Measurements from ENCODE around the gene OSTF1.
A peak's percentile ranks its signal among the peaks of the same experiment; 100 is the strongest.

OSTF1 gene

GRCh38 chr9:75085640-75086039 is 2.7 kb upstream of the OSTF1 start:
- DNase-seq = no peak

DNA sequence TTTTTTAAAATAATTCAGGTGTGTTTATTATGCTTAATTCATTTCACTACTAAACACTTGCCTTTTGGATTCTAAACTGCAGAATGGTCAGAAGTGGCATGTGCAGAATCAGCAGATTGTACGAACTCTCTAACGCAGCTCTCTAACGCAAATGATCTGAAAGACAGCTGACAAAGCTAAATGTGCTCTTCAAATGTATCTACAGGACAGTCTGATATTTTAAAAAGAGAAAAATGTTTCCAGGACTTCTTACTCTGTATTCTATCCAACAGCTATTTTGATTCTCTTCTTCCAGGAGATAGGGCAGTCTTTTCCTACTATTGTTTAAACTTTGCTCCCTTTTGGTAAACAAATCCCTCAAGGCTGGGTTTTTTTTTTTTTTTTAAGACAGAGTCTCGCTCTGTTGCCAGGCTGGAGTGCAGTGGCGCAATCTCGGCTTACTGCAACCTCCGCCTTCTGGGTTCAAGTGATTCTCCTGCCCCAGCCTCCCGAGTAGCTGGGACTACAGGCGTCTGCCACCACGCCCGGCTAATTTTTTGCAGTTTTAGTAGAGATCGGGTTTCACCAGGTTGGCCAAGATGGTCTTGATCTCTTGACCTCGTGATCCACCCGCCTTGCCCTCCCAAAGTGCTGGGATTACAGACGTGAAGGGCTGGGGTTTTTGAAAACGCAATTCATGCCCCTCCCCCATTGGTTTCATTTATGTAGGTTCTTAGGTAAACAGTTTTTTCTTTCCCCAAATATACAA is 1.6 kb upstream of the OSTF1 start:
- DNase-seq = peak in 1 of 6 experiments; percentile 14

DNA sequence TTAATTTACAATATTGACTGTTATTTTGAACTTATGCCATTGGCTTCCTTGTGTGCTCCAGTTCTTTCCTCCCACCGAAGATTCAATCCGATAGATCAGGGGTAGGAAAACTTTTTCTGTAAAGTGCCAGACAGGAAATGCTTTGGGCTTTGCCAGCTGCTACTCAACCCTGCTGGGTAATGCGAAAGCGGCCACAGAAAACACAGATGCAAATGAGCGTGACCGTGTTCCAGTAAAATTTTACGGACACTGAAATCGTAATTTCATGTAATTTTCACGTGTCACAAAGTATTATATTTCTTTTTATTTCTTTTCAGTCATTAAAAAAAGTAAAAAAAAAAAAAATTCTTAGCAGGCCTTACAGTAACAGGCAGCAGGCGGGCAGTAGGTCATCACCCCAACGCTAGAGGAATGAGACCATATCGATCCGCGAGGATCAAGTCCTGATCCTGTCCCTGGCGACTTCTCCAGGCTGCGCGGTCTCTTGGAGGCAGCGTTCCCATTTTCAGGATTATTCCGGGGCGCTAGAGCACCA is 958 bp upstream of the OSTF1 start:
- DNase-seq = peak; percentile 14 to 73 (median 38)

- peak in 1 of 6 experiments; percentile 60 for DNase-seq
These were observed 495 bp downstream of the OSTF1 start for GRCh38 chr9:75088646-75089372.

GRCh38 chr9:75089373-75089766 is 1.1 kb downstream of the OSTF1 start:
- peak in 1 of 6 experiments; percentile 21 for DNase-seq

DNA sequence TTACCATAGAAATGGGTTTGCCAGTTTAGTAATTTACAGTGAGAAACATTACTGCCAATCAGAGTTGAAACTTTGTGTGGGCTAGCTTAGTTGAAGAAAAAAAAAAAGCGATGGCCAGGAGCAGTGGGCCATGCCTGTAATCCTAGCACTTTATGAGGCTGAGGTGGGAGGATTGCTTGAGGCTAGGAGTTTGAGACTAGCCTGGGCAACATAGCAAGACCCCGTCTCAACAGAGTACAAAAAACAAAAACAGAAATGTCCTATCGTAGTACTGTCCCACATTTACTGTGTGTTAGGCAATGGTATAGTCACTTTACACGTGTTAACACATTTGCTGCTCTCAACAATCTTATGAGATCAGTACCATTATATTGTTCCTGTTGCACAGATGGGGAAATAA is 2.3 kb downstream of the OSTF1 start:
- DNase-seq = no peak

- no peak for DNase-seq
These were observed 4.5 kb downstream of the OSTF1 start for GRCh38 chr9:75092766-75093165.

DNA sequence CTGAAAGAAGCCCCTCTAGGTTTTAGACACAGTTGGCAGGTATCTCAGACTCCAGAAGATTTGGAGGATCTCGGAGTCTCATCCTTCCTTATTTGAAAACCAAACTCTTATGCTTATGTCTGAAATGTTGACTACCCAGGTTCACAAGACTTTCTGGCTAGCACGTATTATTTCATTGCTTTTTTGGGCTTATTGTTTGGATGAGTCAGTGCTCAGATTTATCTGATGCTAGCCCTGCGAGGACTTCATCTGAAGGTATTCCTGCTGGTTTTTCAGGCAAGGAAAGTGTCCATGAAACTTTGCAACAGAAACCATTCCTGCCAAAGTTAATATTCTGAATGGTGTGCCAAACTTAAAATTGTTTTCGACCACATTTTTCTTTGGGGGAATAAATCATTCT is 8.5 kb downstream of the OSTF1 start:
- no peak for DNase-seq

GRCh38 chr9:75101004-75101588 is 12.8 kb downstream of the OSTF1 start:
- no peak for DNase-seq

DNA sequence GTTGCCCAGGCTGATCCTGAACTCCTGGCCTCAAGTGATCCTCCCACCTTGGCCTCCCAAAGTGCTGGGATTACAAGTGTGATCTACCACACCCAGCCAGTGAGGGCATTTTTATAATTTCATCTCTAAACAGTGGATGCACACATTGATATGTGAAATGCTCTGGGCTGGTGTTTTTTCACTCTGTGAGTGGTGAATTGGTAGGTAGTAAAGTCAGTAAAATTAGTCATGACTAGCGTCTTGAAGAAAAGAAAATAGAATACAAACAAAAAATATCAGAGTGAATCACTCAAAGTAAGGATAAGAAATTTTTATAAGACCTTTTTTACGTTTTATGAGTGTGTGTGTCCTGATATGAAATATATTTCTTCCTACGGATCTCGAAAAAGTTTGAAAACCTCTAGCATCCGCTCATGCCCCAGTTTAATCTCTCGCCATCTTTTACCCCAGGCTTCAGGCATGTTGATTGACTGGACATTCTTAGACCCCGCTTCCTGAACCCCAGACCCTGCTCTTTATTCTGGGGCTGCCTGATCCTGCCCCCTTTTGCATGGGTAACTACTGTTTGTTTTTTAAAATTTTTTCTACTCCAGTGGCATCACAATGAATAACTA is 14.0 kb downstream of the OSTF1 start:
- DNase-seq = no peak

GRCh38 chr9:75104607-75105006 is 16.3 kb downstream of the OSTF1 start:
- DNase-seq = no peak

DNA sequence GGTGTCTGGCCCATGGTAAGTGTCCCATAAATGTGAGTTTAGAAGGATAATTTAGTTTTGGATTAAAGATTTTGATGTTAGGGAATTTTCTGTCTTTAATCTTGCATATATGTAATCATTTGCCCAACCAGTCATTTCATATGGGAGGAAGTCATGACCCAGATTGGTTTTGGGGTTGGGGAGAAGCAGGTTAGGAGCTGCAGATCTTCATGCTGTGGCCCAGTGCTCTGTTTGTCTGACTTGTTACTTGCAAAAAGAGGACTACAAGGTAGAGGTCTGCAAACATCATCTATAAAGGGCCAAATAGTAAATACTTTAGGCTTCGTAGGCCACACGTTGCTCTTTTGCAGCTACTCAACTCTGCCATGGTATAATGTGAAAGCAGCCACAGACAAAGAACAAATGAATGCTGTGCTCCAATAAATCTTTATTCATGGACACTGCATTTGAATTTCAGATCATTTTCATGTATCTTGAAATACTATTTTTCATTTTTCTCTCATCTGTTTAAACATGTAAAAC is 16.8 kb downstream of the OSTF1 start:
- no peak for DNase-seq

- no peak for DNase-seq
These were observed 17.5 kb downstream of the OSTF1 start for GRCh38 chr9:75105841-75106240.

- DNase-seq = no peak
These were observed 18.5 kb downstream of the OSTF1 start for GRCh38 chr9:75106857-75107256.

DNA sequence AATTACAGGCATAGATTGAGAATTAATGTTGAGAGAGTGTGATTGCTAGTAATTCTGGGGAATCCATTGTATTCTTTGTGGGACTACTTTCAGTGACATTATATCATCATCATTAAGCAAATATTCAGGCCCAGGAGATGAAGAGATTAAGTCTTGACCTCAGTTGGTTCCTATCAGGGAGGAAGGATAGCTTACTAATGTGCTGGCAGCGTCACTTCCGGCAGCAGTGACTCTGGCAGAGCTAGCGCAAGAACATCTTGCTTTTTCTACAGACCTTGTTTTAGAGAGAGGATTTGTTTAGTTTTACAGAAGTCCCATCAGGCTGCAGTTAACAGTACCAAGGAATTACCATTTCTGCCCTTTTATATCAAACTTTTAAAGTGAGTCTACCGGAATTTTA is 20.3 kb downstream of the OSTF1 start:
- DNase-seq = no peak

DNA sequence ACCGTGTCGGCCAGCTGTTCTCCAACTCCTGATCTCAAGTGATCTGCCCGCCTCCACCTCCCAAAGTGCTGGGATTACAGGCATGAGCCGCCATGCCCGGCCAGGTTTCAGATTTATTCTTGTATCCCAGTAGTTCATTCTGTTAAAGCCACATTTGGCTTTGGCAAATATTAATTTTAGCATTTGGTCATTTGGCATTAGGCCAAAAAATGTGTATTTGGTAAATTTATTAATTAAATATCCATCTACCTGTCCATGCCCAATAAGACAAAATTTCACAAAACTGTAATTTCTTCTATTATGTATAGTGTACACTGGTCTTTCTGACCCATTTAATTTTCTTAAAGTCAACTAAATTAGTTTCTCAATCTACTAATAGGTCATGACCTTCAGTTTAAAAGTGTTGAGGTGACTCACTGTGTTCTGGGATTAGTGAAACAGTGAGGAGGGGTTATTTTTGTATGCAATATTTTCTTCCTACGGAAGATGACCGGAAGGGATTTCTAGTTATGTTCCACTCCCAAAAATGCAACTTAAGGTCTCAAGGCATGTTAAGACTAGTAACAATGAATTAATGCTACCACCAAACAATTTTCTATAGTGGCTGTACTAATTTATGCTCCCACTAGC is 21.0 kb downstream of the OSTF1 start:
- DNase-seq = no peak

GRCh38 chr9:75111019-75111622 is 22.8 kb downstream of the OSTF1 start:
- peak in 1 of 6 experiments; percentile 6 for DNase-seq

DNA sequence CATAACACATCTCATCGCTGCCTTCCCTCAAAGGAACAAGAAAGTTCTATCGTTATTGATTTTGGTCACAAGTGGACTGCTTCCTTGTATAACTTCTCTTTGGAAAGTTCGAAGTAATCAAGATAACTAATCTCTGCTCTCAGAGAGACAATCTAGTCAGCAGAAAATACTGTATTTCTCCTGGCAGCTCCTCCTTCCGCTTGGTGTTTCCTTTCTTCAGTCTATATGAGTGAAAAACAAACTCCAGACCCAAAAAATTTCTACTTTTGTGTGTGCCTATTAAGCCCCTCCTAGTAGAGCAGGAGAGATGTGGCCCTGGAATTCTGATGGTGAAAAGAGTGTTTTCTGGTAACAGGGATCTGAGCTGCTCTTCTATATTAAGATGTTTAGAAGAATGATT is 24.5 kb downstream of the OSTF1 start:
- no peak for DNase-seq

- DNase-seq = no peak
These were observed 28.0 kb downstream of the OSTF1 start for GRCh38 chr9:75116306-75116705.

DNA sequence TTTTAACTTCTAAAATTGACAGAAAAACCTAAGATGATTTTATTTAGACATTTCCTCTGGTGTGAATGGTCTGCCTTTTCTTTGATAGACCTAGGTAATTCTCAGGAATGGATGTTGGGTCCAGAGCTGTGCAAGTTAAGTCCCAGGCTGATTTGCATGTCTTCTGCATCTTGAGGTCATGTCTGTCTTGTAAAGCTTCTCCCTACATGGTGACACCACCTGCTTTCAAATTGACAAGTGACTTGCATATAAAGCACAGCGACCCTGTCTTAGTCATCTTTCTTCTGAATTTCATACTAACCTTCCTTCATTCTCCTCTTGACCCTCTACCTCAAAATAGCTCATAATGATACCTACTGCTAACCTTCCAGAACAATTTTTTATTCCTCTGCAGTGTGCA is 29.2 kb downstream of the OSTF1 start:
- DNase-seq = no peak

DNA sequence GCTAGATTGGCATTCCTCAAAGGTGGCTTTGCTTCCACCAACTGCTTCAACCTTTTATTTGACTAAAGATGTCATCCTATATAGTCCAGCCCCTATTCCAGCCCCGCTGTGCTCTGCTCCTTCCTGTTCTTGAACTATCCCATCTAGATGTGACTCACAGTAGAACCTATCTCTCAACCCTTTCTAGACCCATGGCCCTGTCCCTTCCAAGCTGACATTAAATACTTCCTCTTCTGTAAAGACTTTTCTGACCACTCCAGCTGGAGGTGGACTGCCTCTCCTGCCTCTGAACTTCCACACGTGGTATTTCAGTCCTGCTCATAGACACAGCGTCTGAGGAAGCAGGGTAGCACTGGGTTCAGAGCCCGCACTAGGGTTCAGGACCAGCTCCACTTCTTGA is 32.4 kb downstream of the OSTF1 start:
- DNase-seq = no peak

DNA sequence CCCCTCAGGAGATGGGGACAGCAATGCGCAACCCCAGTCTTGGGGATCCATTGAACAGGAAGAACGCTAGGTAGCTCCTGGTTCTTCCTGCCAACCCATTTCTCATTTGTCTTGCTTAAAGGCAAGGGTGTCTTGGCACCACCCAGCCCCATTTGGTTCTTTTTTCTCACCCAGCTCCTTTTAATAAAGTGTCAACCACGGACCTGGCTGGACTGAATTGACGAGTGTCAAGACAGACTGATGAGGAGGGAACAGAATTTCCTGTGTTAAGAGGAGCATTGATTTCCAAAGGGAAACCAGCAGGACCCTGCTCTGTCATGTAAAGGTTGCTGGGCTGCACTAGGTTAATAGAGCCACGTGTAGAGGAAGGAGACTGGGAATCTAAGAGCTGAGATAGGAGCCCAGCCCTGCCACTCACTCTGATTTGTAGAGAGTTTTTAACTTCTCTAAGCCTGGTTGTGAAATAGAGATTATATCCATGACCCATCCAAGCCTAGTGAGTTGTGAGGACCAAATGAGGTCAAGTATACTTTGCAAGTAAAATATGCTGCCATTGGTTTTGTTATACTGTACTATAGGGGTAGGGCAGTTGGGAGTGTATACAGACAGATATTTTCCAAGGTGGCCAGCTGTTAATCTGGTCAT is 33.7 kb downstream of the OSTF1 start:
- no peak for DNase-seq

All from stimulated activated naive CD4-positive, alpha-beta T cell (primary cell).